NB4 (cell line): Measurements from ENCODE around the gene IL17B.

Experiments used
- DNase-seq: peaks from one replicate; pipeline ENCODE4 v3.0.0; 2010; ENCODE audit warnings: low read depth
- H3K4me3 ChIP-seq: one replicate; pipeline ENCODE4 v1.5.1; 2011; ENCODE audit warnings: mild to moderate bottlenecking, low read depth, low read length, moderate library complexity
- CTCF ChIP-seq: IDR thresholded peaks from one replicate; pipeline ENCODE4 v1.5.1; 2012; ENCODE audit warnings: low read depth, low read length
- MYC ChIP-seq: IDR thresholded peaks from 2 replicates; pipeline ENCODE4 v1.6.1; 2011; ENCODE audit warnings: low read depth, low read length
- POLR2A ChIP-seq: IDR thresholded peaks from 2 replicates; pipeline ENCODE4 v1.6.1; 2011; ENCODE audit warnings: mild to moderate bottlenecking; ENCODE audit not compliant: insufficient read length; ENCODE audit errors: extremely low read depth
- TF ChIP-seq, protein P1 (sequence below): IDR thresholded peaks from 2 replicates; pipeline ENCODE4 v1.6.1; 2011; ENCODE audit warnings: low read depth, low read length

IL17B gene

DNA sequence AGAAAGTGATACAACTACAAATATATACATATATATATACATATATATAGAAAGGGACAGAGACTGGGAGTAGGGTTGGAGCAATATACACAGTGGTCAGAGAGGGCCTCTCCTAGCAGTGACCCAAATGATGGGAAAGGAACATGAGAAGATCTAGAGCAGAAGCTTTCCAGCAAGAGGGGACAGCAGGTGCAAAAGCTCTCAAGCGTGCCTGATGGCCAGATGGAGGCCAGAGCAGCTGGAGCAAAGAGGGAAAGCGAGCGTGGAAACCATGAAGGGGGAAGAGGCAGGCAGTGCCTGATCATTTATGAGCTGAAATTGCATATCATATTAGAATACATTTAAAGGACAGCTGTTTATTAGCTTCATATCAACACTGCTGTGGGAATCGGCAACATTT, 41.4 kb downstream of the IL17B start:
- TF ChIP-seq, protein P1, sequence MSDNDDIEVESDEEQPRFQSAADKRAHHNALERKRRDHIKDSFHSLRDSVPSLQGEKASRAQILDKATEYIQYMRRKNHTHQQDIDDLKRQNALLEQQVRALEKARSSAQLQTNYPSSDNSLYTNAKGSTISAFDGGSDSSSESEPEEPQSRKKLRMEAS = no peak
- TF ChIP-seq POLR2A = no peak
- TF ChIP-seq MYC = no peak
- no peak for TF ChIP-seq CTCF
- no peak for DNase-seq
- no peak overlapping the region for H3K4me3 ChIP-seq

- no peak overlapping the region for H3K4me3 ChIP-seq
- TF ChIP-seq, protein P1 = no peak
- no peak for TF ChIP-seq POLR2A
- TF ChIP-seq CTCF = no peak
- no peak for TF ChIP-seq MYC
- DNase-seq = no peak
These were observed 45.2 kb downstream of the IL17B start for GRCh38 chr5:149333711-149334443.

GRCh38 chr5:149328177-149328576, 50.9 kb downstream of the IL17B start:
- no peak for DNase-seq
- TF ChIP-seq MYC = no peak
- TF ChIP-seq CTCF = no peak
- TF ChIP-seq, protein P1 = no peak
- TF ChIP-seq POLR2A = no peak
- H3K4me3 ChIP-seq = no peak overlapping the region

DNA sequence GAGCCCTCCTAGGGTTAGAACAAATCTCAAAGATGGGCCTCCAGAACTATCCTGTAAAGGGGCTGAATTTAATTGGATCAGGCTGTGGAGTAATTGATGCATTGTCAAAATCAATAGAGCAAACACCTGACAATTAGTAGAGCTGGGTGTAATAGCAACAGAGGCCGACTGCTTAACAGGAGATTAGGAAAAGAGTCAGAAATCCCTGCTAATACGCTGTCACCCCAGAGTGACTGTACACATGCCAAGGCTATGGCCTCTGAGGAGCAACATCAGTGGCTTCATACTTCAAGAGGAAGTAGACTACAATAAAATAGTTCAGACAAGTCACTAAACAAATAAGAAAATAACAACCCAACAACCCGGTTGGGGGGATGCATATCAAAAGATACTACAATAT, 52.5 kb downstream of the IL17B start:
- no peak overlapping the region for H3K4me3 ChIP-seq
- no peak for TF ChIP-seq POLR2A
- no peak for TF ChIP-seq MYC
- TF ChIP-seq, protein P1 = no peak
- no peak for TF ChIP-seq CTCF
- DNase-seq = no peak

DNA sequence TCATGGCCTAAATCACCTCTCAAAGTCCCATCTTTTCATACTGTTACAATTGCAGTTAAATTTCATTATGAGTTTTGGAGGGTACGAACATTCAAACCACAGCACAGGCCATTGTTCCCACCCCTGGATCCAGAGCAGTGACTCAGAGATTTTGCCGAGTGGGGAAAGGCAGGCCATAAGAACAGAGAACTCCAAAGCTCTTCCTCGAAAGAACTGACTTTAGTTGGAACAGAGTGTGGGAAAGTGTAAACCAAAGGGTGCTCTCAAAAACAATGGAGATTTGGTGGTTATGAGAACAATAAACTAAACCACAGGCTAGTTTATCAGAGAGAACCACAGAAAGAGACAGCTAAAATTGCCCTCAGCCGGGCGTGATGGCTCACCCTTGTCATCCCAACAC, 53.2 kb downstream of the IL17B start:
- DNase-seq = no peak

More for the DNA sequence above, 53.2 kb downstream of the IL17B start:
- H3K4me3 ChIP-seq = no peak overlapping the region
- no peak for TF ChIP-seq POLR2A
- TF ChIP-seq, protein P1 = no peak
- TF ChIP-seq CTCF = no peak
- TF ChIP-seq MYC = no peak
